Activated CD4-positive, alpha-beta T cell treated with anti-CD3 and anti-CD28 coated beads, Interleukin-2, amount 10 ng/mL, durations not matched to agents 24 days and 14 days (primary cell): ENCODE data around the gene TMTC2. TPM values are rescaled to one million over a fixed set of nuclear protein-coding genes. Genes with fewer than 3 reads are reported as not detected.

Experiments
- DNase-seq: peaks from one replicate; pipeline ENCODE4 v3.0.0; 2022
- H3K27ac Mint-ChIP-seq: one replicate; pipeline ENCODE4 v1.8.0; 2022; ENCODE audit warnings: mild to moderate bottlenecking, mixed read lengths
- H3K27me3 Mint-ChIP-seq: one replicate; pipeline ENCODE4 v1.8.0; 2022; ENCODE audit warnings: mixed read lengths
- H3K36me3 Mint-ChIP-seq: one replicate; pipeline ENCODE4 v1.8.0; 2022; ENCODE audit warnings: low read depth, mild to moderate bottlenecking, mixed read lengths
- H3K4me1 Mint-ChIP-seq: one replicate; pipeline ENCODE4 v1.8.0; 2021; ENCODE audit warnings: mixed read lengths
- H3K4me3 Mint-ChIP-seq: one replicate; pipeline ENCODE4 v1.8.0; 2022; ENCODE audit warnings: mild to moderate bottlenecking, moderate library complexity, mixed read lengths
- H3K9me3 Mint-ChIP-seq: one replicate; pipeline ENCODE4 v1.8.0; 2021; ENCODE audit warnings: mixed read lengths
- intact Hi-C: fragments of 100-400 bp; cut with micrococcal nuclease; formaldehyde crosslinking; loops from one replicate; pipeline ENCODE4 v1.15.1; 2023
- total RNA-seq: library from RNA; stranded (reverse); gene quantifications from 2 replicates; pipeline ENCODE4 v1.2.3, GENCODE V29; 2022

Gene TMTC2
- 1.9 and 2.5 TPM in 2 replicates for total RNA-seq

GRCh38 chr12:82686168-82687020 lies at the start of gene TMTC2:
Gene TMTC2, plus strand, starts transcription at chr12:82686906.
- peaks cover 22% of the 10 kb centered on the region for H3K4me1 Mint-ChIP-seq
- H3K36me3 Mint-ChIP-seq, result no peaks in the 10 kb centered on the region
- intact Hi-C loops, result loop anchor here (1.0 to 10.0 kb wide), 6 partner anchors 37 to 1141 kb away; partner anchors contain the start of genes CCDC59 and METTL25
- H3K9me3 Mint-ChIP-seq, result no peaks in the 10 kb centered on the region
- DNase-seq, result peak; percentile 98
- peak within 1 kb of the TSS; percentile 89 for H3K27ac Mint-ChIP-seq
- H3K27me3 Mint-ChIP-seq, result peaks cover 22% of the 10 kb centered on the region
- peak within 1 kb of the TSS; percentile 97 for H3K4me3 Mint-ChIP-seq

GRCh38 chr12:82638324-82638723 lies 48.4 kb upstream of the TMTC2 start:
- Mint-ChIP-seq H3K27ac (no peak overlapping the region), H3K4me3 (no peak overlapping the region), H3K27me3 (no peaks in the 10 kb centered on the region), H3K9me3 (no peaks in the 10 kb centered on the region), H3K36me3 (no peaks in the 10 kb centered on the region), H3K4me1 (no peaks in the 10 kb centered on the region)
- intact Hi-C loops, result no loop called here
- DNase-seq, result no peak

GRCh38 chr12:82644896-82645295 lies 41.8 kb upstream of the TMTC2 start:
- DNase-seq, result no peak
- Mint-ChIP-seq H3K9me3 (no peaks in the 10 kb centered on the region), H3K4me3 (no peak overlapping the region), H3K27me3 (no peaks in the 10 kb centered on the region), H3K27ac (no peak overlapping the region), H3K36me3 (no peaks in the 10 kb centered on the region), H3K4me1 (no peaks in the 10 kb centered on the region)
- intact Hi-C loops, result no loop called here

GRCh38 chr12:82645414-82645813 lies 41.3 kb upstream of the TMTC2 start:
- intact Hi-C loops, result no loop called here
- Mint-ChIP-seq H3K27ac (no peak overlapping the region), H3K9me3 (no peaks in the 10 kb centered on the region), H3K27me3 (no peaks in the 10 kb centered on the region), H3K4me3 (no peak overlapping the region), H3K4me1 (peaks cover 2% of the 10 kb centered on the region), H3K36me3 (no peaks in the 10 kb centered on the region)
- no peak for DNase-seq

- intact Hi-C loops, result no loop called here
- H3K4me1 Mint-ChIP-seq, result peaks cover 11% of the 10 kb centered on the region
- no peak overlapping the region for H3K27ac Mint-ChIP-seq
- no peak overlapping the region for H3K4me3 Mint-ChIP-seq
- H3K36me3 Mint-ChIP-seq, result no peaks in the 10 kb centered on the region
- H3K27me3 Mint-ChIP-seq, result no peaks in the 10 kb centered on the region
- DNase-seq, result no peak
- H3K9me3 Mint-ChIP-seq, result no peaks in the 10 kb centered on the region
Observed at GRCh38 chr12:82647853-82648252, 38.9 kb upstream of the TMTC2 start.

GRCh38 chr12:82648259-82648909 lies 38.3 kb upstream of the TMTC2 start:
- no peak overlapping the region for H3K27ac Mint-ChIP-seq
- H3K9me3 Mint-ChIP-seq, result no peaks in the 10 kb centered on the region
- H3K4me3 Mint-ChIP-seq, result no peak overlapping the region
- H3K36me3 Mint-ChIP-seq, result no peaks in the 10 kb centered on the region
- H3K4me1 Mint-ChIP-seq, result peaks cover 11% of the 10 kb centered on the region
- intact Hi-C loops, result no loop called here
- DNase-seq, result no peak
- no peaks in the 10 kb centered on the region for H3K27me3 Mint-ChIP-seq

- Mint-ChIP-seq H3K4me1 (peaks cover 11% of the 10 kb centered on the region), H3K27me3 (no peaks in the 10 kb centered on the region), H3K4me3 (no peak overlapping the region), H3K27ac (no peak overlapping the region), H3K9me3 (no peaks in the 10 kb centered on the region), H3K36me3 (no peaks in the 10 kb centered on the region)
- intact Hi-C loops, result no loop called here
- peak; percentile 70 for DNase-seq
Observed at GRCh38 chr12:82650627-82651337, 35.9 kb upstream of the TMTC2 start.

GRCh38 chr12:82651489-82651888 lies 35.2 kb upstream of the TMTC2 start:
- H3K36me3 Mint-ChIP-seq, result no peaks in the 10 kb centered on the region

GRCh38 chr12:82652071-82652470 lies 34.6 kb upstream of the TMTC2 start:
- no peaks in the 10 kb centered on the region for H3K36me3 Mint-ChIP-seq
- no peak overlapping the region for H3K27ac Mint-ChIP-seq
- intact Hi-C loops, result no loop called here
- no peaks in the 10 kb centered on the region for H3K9me3 Mint-ChIP-seq
- no peak overlapping the region for H3K4me3 Mint-ChIP-seq
- H3K27me3 Mint-ChIP-seq, result no peaks in the 10 kb centered on the region
- H3K4me1 Mint-ChIP-seq, result peaks cover 11% of the 10 kb centered on the region
- no peak for DNase-seq

More at GRCh38 chr12:82651489-82651888, 35.2 kb upstream of the TMTC2 start:
- Mint-ChIP-seq H3K27ac (no peak overlapping the region), H3K9me3 (no peaks in the 10 kb centered on the region), H3K4me1 (peaks cover 11% of the 10 kb centered on the region), H3K4me3 (no peak overlapping the region), H3K27me3 (no peaks in the 10 kb centered on the region)
- no peak for DNase-seq
- intact Hi-C loops, result no loop called here

GRCh38 chr12:82655751-82656150 lies 31.0 kb upstream of the TMTC2 start:
- H3K27me3 Mint-ChIP-seq, result no peaks in the 10 kb centered on the region
- H3K27ac Mint-ChIP-seq, result no peak overlapping the region
- H3K9me3 Mint-ChIP-seq, result peaks cover 5% of the 10 kb centered on the region
- no peaks in the 10 kb centered on the region for H3K36me3 Mint-ChIP-seq
- DNase-seq, result no peak
- no peak overlapping the region for H3K4me3 Mint-ChIP-seq
- intact Hi-C loops, result no loop called here
- H3K4me1 Mint-ChIP-seq, result peaks cover 6% of the 10 kb centered on the region

GRCh38 chr12:82659343-82660207 lies 27.1 kb upstream of the TMTC2 start:
- no peak for DNase-seq
- Mint-ChIP-seq H3K9me3 (peaks cover 5% of the 10 kb centered on the region), H3K4me3 (no peak overlapping the region), H3K36me3 (no peaks in the 10 kb centered on the region), H3K27ac (no peak overlapping the region), H3K27me3 (peaks cover 1% of the 10 kb centered on the region), H3K4me1 (no peaks in the 10 kb centered on the region)
- intact Hi-C loops, result no loop called here

- Mint-ChIP-seq H3K27me3 (peaks cover 3% of the 10 kb centered on the region), H3K4me3 (no peak overlapping the region), H3K9me3 (peaks cover 5% of the 10 kb centered on the region), H3K36me3 (no peaks in the 10 kb centered on the region), H3K4me1 (peaks cover 2% of the 10 kb centered on the region), H3K27ac (no peak overlapping the region)
- intact Hi-C loops, result no loop called here
- DNase-seq, result no peak
Observed at GRCh38 chr12:82660541-82661325, 26.0 kb upstream of the TMTC2 start.

- Mint-ChIP-seq H3K4me1 (peaks cover 2% of the 10 kb centered on the region), H3K36me3 (no peaks in the 10 kb centered on the region), H3K4me3 (no peak overlapping the region), H3K27ac (no peak overlapping the region), H3K9me3 (no peaks in the 10 kb centered on the region), H3K27me3 (peaks cover 13% of the 10 kb centered on the region)
- no peak for DNase-seq
- intact Hi-C loops, result no loop called here
Observed at GRCh38 chr12:82663893-82664292, 22.8 kb upstream of the TMTC2 start.
